Activated T-cell treated with anti-CD3 and anti-CD28 coated beads for 48 hours (primary cell): ENCODE data around the gene DPEP2.
"Not testable (repeated sequence)": the region's sequence is repeated elsewhere in the genome, so short reads cannot be mapped to it uniquely, and the experiment has no call there.

Experiments used
- DNase-seq: peaks from one replicate; pipeline ENCODE4 v3.0.0-alpha.2; 2020; ENCODE audit warnings: low read depth

Gene DPEP2

GRCh38 chr16:67953641-67954375, 45.5 kb downstream of the DPEP2 start:
- DNase-seq: no peak

GRCh38 chr16:67951485-67951884, 47.8 kb downstream of the DPEP2 start:
- no peak for DNase-seq

GRCh38 chr16:67950335-67950843, 48.9 kb downstream of the DPEP2 start:
- no peak for DNase-seq

GRCh38 chr16:67949645-67950044, 49.6 kb downstream of the DPEP2 start:
- no peak for DNase-seq

- DNase-seq: no peak
Observed at GRCh38 chr16:67948015-67948414, 51.3 kb downstream of the DPEP2 start.

- DNase-seq: no peak
Observed at GRCh38 chr16:67946966-67947558, 52.2 kb downstream of the DPEP2 start.

- no peak for DNase-seq
Observed at GRCh38 chr16:67946128-67946569, 53.1 kb downstream of the DPEP2 start.

GRCh38 chr16:67945392-67945933, 53.8 kb downstream of the DPEP2 start:
- no peak for DNase-seq

GRCh38 chr16:67944690-67945391, 54.4 kb downstream of the DPEP2 start:
- no peak for DNase-seq

GRCh38 chr16:67943619-67944504, 55.4 kb downstream of the DPEP2 start, which contains the start of gene LCAT:
TSS of gene LCAT (minus strand) at chr16:67944120. CDS start at chr16:67944101, 19 bp downstream.
- no peak for DNase-seq

- no peak for DNase-seq
Observed at GRCh38 chr16:67943256-67943618, 56.0 kb downstream of the DPEP2 start.

GRCh38 chr16:67942510-67943255, 56.6 kb downstream of the DPEP2 start:
- no peak for DNase-seq

- DNase-seq: peak; percentile 30
Observed at GRCh38 chr16:67942200-67942509, 57.1 kb downstream of the DPEP2 start.

GRCh38 chr16:67941469-67942199, 57.6 kb downstream of the DPEP2 start:
- DNase-seq: no peak

GRCh38 chr16:67940446-67941089, 58.7 kb downstream of the DPEP2 start:
- DNase-seq: no peak

GRCh38 chr16:67939507-67940445, 59.5 kb downstream of the DPEP2 start:
- DNase-seq: peak; percentile 49

- not testable (repeated sequence) for DNase-seq
Observed at GRCh38 chr16:67937713-67938112, 61.6 kb downstream of the DPEP2 start.
